ENCODE measurements around the gene LIN54.
"Not testable (repeated sequence)": the region's sequence is repeated elsewhere in the genome, so short reads cannot be mapped to it uniquely, and the experiment has no call there.

LIN54 gene

DNA sequence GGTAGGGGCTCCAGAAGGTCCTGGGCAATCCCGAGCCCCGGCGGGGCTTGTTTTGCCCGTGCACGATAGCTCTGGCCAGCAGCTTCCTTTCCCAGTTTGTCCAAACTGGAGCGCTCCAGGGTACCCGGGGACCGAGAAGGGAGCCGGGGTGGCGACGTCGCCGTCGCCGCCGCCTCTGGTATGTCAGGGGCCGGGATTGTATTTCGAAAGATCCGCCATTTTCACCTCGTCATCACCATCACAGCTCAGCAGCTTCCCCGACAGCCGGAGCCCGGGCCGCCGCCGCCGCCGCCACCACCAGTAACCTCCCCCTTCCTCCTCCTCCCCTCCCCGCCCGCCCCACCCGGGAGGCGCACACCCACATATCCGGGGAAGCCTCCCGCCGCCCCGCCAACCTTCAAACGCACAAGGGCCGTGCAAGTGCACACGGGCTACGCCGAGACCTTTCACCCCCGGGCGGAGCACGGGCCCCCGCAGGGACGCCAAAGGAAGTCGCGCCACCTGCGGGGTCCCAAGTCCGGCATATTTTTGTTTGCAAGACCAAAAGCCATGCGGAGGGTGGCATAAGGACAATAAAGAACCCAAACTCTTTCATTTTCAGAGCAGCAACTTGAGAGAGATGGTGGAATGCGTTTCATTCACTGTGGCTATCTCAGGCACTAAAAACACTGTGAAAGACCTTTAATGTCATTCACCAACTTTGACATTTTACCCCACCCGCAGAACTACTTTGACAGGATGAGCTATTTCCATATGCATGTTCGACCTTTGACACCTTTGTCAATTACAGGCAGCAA, at the start of gene LIN54:
TSS of gene LIN54 (minus strand) at position 302 of the 797 bp plus-strand sequence. CDS start 25,979 bp downstream, outside the sequence.
- DNase-seq: peak; percentile 89

DNA sequence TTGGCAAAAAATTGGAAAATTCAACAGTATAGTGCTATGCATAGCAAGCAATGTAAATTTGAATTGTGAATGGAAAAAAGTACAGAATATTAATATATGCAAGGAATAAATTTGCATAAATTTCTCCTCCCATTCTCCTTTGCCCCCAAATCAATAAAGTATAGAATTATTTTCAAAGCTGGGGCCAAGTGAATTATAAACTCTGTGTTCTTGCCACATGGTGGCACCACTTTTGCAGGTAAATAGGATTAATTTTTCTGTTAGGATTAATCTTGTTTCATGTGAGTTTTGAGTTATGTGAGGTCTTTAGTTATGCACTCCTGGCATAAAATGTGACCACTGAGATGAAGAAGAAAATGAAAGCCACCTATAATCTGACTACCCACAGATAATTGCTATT, 44.3 kb upstream of the LIN54 start:
- peak; percentile 53 for DNase-seq

DNA sequence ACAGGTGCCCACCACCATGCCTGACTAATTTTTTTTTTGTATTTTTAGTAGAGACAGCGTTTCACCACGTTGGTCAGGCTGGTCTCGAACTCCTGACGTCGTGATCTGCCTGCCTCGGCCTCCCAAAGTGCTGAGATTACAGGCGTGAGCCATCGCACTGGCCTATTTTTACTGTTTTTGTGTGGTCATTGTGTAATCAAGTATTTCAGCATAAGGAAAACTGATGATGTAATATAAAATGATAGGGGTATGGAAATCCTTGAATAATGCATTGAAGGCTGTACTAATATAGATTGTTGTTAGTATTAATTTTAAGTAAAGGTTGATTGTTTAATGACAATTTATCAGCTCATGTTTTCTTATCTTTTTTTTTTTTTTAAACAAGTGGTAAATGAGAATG, 38.2 kb upstream of the LIN54 start:
- not testable (repeated sequence) for DNase-seq

DNA sequence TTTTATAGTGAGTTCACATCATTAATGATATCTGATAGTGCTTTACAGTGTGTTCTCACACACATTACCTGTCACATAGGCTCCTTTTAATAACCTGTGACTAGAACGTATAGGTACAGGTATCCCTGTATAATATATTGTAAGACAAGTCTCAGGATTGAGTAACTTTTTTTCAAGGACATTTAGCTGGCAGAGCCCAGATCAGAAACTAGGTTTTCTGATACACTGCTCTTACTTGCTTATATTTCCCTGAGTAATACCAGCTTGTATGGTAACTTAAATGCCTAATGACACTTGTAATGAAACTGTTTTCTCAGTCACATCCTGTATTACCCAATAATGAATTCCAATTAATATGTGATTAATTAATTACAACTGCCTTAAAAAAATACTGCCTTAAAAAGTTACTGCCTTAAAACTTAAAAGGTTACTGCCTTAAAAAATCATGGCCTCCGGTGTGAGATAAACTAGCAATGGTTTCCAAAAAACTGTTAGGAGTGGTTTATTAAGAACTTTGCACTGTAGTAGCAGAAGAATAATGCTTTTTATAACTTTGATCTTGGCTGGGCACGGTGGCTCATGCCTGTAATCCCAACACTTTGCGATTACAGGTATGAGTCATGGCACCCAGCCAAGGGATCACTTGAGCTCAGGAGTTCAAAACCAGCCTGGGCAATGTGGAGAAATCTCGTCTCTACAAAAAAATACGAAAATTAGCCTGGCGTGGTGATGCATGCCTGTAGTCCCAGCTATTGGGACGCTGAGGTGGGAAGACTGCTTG, 36.3 kb upstream of the LIN54 start:
- no peak for DNase-seq

DNA sequence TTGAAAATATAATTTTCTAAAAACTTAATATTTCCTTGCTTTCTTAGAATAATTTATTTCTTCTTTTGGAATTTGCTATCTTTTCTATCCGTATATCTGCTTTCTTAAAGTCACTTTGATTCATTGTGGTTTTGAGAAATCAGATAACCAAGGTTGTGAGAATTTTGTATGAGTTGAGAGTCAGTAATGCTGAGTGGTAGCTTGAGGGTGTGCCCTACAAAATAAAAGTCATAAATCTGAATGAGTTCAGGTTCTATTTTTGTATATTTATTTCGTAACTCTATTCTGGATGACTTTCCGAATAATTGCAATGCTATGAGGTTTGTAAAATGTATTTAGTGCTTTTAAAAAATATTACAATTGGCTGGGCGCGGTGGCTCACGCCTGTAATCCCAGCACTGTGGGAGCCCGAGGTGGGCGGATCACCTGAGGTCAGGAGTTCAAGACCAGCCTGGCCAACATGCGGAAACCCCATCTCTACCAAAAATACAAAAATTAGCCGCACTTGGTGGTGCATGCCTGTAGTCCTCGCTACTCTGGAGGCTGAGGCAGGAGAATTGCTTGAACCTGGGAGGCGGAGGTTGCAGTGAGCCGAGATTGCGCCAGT, 33.3 kb upstream of the LIN54 start:
- peak; percentile 34 for DNase-seq

DNA sequence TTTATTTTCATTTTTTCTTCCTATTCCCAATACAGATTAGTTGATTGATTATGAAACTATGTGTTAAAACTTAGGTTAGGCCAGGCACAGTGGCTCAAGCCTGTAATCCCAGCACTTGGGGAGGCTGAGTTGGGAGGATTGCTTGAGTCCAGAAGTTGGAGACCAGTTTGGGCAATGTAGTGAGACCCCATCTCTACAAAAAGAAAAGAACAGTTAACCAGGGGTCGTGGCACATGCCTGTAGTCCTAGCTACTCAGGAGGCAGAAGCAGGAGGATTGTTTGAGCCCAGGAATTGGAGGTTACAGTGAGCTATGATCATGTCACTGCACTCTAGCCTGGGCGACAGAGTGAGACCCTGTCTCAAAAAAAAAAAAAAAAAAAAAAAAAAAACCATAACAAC, 32.5 kb upstream of the LIN54 start:
- not testable (repeated sequence) for DNase-seq

DNA sequence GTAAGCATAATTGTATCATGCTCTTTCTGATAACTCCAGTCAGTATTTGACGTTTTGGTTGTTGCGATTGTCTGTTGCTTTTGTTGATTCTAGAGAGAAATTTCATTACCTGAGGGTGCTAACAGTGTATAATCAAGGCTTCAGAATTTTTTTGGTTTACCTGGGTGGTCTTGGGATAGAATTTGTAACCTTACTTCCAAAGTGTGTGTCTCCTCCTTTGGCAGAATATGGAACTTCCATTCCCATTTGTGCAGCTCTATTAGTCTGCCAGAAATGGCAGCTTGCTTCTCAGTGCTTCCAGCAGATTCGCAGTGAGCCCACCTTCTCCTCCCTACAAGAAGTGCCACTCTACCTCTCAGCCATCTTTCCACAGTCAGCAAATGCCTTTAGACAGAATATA, 29.6 kb upstream of the LIN54 start:
- no peak for DNase-seq

DNA sequence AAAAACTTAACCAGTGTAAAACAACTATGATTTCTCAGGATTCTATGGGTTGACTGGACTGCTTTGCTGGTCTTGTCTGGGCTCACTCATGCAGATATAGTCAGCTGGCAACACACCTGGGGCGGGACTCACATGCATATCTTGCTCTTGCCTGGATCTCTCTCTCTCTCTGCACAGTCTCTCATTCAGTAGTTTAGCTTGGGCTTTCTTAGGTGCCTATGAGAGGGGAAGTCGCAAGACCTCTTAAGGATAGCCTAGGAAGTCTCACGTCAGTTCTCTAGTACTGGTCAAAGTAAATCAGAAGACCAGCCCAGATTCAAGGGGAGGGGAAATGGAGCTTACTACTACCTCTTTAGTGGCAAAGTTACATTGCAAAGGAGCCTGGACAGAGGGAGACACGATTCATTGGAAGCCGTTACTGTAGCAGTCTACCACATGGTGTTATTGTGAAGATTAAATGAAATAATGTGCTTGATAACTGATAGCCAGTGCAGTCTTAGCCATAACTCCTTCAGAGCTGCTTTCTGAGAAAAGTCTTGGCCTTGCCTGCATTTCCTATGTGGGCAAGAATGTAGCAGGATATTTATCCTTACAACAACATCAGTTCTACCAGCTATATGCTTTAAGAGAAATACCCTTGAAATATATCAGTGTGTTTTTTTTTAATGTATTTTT, 26.5 kb upstream of the LIN54 start:
- DNase-seq: peak; percentile 54

DNA sequence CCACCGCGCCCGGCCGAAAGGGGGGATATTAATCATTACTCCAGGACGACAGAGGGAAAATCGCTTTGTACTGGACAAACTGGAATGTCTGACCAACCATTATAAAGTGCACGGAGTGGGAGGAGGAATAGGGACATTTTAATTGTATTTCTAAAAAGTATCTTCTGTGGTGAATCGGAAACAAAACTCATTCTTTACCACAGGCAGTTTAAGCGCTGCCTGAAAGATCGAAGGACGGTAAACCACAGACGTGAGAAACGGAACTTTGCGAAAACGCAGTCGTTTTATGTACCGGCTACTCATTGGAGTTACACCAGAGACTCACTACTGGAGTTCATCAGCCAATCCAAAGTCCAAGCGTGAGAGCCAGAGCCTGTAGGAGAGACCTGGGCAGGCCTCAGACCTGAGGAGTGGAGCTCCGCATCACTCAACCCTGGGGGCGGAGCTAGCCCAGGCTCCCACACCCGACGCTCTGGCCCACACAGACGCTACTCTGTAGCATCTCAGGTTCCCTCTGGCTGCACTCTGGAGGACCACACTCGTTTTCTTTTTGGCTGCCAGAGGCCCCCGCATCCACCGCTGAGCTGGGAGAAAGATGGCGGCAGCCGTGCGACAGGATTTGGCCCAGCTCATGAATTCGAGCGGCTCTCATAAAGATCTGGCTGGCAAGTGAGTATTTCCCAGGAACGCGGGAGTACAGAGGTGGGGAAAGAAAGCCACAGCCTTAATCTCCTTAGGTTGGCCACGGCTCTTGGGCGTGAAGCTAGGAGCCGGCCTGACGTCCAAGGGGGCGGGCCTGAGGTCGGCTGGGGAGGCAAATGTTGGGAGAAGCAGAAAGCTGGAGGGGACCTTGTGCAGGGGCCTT, 24.2 kb upstream of the LIN54 start, which contains the start of gene COPS4:
TSS of gene COPS4 (plus strand) at position 554 of the 865 bp plus-strand sequence. CDS start at position 596, 42 bp downstream.
- peak; percentile 100 for DNase-seq

DNA sequence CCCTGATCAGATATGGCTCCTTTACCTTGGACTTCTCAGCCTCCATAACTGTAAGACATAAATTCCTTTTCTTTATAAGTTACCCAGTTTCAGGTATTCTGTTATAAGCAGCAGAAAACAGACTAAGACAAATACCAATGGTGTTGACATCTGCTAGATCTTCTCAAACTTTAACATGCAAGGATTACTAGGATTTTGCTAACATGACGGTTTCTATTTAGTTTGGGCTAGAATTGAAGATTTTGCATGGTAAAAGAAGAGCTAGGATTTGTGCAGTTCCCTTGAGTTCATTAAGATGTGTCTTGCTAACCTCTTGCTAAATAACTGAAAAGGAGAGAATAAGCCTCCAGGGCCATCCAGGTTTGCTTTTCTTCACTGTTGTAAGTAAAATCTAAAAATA, 19.1 kb upstream of the LIN54 start:
- DNase-seq: no peak

DNA sequence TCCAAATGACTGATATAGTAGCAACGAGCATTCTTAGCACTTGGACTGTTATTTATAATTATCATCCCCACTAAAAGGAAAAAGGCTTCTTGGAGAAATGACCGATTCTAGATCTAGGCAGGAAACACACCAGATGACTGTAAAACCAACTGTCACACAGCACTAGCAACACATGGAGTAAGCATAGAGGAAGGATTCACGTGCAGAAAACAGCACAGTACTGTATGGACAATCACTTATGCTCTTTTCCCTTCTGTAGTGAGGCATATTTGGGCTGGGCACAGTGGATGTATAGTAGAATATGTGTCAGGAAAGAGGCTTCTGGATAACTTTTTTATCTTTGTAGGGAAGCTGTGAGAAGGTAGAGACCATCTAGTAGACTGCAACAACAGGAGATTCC, 18.4 kb upstream of the LIN54 start:
- DNase-seq: no peak

DNA sequence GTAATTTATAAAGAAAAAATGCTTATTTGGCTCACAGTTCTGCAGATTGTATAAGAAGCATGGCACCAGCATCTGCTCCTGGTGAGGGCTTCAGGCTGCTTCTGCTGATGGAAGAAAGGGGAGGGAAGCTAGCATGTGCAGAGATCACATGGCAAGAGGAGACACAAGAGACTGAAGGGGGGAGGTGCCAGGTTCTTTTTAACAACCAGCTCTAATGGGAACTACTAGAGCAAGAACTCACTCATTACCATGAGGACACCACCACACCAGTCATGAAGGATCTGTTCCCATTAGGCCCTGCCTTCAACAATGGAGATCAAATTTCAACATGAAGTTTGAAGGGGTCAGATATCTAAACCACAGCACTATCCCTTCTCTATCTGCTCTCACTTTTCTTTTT, 14.9 kb upstream of the LIN54 start:
- DNase-seq: no peak

DNA sequence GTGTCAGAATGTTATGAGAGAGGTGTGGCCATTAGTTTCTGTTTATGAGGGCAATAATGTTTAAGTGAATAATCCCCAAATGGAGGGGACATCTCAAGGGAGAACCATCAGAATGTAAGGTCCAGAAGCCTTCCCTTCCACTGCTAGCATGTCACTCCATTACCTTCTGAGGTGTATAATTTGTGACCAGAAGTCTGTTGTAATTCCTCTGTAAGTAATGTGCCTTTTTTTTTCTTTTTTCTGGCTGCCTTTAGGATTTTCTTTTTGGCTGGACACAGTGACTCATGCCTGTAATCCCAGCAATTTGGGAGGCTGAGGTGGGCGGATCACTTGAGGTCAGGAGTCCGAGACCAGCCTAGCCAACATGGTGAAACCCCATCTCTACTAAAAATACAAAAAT, 13.6 kb upstream of the LIN54 start:
- no peak for DNase-seq

DNA sequence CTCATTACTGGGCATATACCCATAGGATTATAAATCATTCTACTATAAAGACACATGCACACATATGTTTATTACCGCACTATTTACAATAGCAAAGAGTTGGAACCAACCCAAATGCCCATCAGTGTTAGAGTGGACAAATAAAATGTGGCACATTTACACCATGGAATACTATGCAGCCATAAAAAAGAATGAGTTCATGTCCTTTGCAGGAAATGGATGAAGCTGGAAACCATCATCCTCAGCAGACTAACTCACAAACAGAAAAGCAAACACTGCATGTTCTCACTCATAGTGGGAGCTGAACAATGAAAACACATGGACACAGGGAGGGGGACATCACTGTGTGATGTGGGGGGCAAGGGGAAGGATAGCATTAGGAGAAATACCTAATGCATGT, 13.0 kb upstream of the LIN54 start:
- DNase-seq: not testable (repeated sequence)

DNA sequence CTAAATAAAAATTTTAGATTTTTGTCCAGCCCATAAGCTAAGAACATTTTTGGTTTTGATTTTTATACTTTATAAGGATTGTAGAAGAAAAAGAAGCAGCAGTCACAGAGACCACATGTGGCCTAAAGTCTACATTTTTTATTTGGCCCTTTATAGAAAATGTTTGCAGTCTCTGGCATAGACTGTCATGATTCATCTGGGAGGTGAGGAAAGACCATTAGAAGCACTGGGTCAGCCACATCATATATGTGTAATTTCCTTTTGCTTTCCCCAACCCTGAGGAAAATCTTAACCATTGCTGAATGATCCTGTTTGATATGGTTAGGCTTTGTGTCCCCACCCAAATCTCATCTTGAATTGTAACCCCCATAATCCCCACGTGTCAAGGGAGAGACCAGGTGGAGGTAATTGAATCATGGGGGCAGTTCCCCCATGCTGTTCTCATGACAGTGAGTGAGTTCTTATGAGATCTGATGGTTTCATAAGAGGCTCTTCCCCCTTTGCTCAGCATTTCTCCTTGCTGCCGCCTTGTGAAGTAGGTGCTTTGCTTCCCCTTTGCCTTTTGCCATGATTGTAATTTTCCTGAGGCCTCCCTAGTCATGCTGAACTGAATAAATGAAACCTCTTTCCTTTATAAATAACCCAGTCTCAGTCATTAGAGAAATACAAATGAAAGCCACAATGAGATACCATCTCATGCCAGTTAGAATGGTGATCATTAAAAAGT, 12.3 kb upstream of the LIN54 start:
- no peak for DNase-seq

DNA sequence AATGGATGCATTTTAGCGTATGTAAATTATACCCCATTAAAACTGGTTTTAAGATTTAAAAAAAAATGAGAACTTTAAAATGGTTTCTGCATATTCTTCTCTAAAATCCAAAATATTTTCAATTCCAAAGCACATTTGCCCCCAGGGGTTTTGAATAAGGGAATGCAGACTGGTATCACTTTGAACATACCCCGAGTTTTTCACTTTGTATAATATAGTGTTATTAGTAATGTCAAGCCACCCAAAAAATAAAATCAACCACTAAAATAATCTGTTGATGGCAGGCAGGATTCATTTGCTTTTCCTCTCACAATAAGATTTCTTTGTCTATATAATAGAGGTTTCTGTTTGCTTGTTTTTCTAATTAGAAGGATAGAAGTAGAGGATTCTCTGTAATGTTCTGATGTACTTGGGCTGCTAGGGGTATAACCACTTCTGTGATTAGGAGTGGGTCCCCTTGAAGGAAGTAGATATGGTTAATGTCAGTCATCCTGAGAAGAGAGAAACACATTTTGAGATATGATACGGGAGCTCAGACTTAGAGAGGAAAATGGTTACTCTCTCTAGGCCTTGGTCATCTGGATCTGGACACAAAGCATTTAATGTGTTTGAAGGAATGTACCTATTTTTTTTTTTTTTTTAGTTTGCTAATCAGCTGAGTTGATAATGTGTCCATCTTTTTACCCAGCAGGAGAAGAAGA, 9.3 kb upstream of the LIN54 start:
- peak; percentile 84 for DNase-seq

DNA sequence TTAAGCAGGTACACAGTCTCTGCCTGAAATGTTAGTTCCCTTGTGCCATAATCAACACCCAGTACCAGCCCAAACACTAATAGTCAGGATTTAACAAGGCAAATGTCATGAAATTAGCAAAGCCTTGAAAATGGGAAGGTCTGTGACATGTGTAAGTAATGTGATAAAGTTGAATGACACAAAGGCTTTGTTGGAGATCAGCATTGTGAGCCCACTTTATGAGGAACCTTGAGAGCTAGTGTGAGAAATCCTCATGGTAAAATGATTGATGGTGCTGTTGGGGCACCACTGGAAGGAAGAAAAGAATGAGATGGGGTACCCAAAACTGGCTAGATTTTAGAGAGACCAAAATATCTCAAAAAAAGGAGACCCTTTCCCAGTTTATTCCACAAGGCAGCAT, 3.3 kb upstream of the LIN54 start:
- DNase-seq: peak; percentile 60

DNA sequence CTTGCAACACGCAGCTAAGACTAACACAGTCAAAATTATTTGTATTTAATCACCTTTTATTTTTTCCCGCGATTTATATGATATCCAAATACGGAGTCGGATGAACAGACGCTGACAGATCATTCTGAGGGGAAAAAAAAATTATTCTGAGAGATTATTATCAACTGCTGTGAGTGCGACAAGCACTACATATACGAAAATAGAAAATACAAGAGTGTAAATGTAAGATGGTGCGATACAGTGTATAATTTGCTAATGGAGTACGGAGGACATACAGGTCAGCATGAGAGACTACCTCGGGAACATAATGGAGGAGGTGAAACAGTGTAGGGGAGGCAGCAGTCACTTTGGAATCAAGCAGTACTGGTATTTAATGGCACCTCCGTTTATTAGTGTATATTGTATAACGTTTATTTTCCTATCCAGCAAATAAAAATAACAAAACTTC, 2.8 kb upstream of the LIN54 start:
- no peak for DNase-seq

DNA sequence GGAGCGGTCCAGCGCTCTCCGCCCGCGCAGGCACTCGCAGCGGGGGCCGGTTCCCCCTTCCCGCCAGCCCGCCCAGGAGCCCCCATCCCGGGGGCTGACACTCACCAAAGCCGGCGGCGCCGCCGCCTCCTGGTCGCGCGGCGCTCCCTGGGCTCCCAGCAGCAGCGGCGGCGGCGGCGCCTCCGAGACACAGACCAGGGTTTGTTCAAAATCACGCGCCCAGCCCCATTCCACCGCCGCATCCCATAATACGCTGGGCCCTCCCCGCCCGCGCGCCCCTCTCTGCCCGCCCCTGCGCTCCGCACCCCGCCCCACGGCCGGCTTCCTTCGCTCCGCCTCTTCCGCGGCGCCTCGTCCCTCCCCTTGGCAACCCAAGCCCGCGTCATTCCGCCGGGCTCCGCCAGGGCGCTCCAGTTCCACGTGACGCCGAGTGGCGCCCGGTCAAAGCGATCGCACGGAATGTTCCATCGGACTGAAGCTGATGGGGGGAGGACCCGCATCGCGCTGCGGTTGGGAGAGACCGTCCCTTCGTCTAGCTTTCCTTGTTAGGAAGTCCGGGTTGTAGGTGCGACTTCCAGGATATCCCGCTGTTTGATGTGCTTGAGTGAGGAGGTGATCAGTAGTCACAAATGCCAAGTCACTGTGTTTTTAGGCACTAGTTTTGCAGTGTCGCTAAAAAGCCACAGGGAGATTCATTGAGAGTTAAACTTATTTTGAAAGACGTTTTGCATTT, 2.2 kb upstream of the LIN54 start:
- DNase-seq: peak; percentile 98

DNA sequence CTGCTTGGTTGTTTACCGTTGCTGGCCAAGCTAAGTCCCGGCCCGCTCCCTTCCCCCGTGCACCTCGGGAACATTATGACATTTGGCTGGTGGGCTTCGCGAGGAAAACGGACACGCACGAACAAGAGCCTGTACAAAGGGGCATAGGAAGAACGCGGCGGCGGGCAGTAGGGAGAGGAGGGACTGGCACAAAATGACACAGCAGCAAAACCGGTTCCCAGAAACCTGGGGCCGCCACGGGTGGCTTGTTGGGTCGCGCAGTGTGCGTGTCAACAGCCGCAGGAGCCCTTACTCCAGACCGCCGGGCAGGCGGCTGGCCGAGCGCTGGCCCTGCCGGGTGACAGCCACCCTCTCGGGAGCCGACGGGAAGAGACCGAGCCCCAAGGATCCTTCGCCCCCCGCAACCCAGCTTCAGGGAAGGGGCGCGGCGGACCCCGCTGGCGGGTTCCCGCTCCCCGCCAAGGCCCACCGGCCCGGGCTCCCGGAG, 1.6 kb upstream of the LIN54 start:
- DNase-seq: peak; percentile 66

Measured in hematopoietic multipotent progenitor cell treated with erythropoietin and hydrocortisone succinate and interleukin-3 and kit ligand, for 6 days (in vitro differentiated cells).